Measurements from ENCODE around the gene THY1.
A peak's percentile ranks its signal among the peaks of the same experiment; 100 is the strongest.
"Not testable (repeated sequence)": the region's sequence is repeated elsewhere in the genome, so short reads cannot be mapped to it uniquely, and the experiment has no call there.

THY1 gene

DNA sequence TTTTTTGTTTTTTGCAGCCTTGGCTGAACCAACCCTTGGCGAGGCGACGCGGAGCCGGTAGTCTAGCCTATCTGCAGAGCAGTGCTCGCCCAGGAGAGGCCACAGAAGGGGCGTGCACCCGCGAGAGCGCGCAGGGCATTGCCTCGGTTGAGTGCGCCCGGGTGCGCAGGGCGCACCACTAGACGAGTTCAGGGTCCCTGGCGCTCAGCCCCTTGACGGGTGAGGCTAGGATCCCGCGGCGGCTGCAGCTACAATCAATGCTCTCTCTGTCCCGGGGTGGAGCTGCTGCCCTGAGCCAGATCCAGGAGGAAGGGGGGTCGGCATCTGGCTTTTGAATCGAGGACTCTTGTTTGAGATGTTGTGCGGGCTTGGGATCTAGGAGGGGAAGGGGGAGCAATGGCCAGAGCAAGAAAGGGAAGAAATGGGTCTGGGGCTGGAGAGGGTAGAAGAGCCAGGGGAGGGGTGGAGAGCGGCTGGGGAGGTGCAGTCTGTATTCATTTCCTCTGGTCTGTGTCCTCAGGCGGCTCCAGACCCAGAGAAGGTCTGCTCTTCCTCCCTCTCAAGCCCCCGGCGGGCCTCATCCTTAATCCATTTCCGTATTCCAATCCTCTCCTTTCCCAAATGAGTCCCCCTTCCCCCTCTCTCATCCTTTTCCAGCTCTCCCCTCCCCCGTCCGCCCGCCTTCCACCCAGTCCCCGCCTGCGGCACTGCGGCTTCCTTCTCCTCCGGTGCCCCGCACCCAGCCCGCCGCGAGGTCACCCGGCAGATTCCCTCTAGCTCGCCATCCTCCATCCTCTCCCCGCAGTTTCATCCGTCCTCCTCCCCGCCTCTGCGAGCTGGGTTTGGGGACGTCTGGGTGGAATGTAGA lies 797 bp downstream of the THY1 start:
- Histone ChIP-seq H3K27ac (peak overlapping the region in 20 of 21 experiments; percentile 45 to 86 (median 76)), H3K4me3 (peak overlapping the region; percentile 34 to 54 (median 49))

DNA sequence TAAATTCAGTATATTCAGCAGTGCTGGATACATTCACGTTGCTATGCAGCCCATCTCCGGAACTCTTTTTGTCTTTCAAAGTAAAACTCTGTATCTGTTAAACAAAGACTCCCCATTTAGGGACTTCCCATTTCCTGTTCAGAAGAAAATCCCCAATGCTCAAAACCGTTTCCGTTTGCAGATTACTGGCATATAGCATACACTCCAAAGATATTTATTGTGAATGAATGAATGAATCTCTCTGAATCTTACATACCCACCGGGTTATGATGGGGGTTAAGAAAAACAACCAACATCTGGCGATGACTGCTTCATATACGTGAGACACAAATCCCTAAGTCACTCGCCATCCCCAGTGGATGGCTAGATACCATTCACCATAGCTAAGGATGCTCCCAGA lies 1.6 kb downstream of the THY1 start:
- Histone ChIP-seq H3K27ac (peak overlapping the region in 9 of 21 experiments; percentile 70 to 86 (median 75)), H3K4me3 (peak overlapping the region; percentile 34 to 54 (median 49))

DNA sequence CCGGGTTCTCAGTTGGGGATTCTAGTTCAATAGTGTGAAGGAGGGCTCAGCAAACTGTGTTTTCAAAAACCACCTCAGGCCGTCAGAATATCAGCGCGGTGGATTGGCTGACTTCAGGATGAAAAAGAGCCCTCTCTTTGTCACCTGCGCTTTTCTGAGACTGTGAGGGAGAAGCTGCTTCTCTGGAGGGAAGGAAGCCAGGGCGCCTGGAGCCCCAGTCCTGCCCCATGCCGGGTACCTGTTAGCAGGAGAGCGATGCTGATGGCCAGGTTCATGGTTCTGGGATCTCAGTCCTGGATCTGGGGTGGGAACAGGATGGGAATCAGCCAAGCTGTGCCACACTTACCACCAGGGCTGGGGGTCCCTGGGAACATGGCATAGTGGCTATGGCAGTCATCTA lies 2.3 kb downstream of the THY1 start:
- Histone ChIP-seq H3K27ac (peak overlapping the region in 7 of 21 experiments; percentile 4 to 75 (median 47)), H3K4me3 (peak overlapping the region in 3 of 7 experiments; percentile 34 to 54 (median 54))

GRCh38 chr11:119419834-119420492 lies 3.0 kb downstream of the THY1 start:
- H3K27ac ChIP-seq = peak overlapping the region in 6 of 21 experiments; percentile 4 to 47 (median 18)
- H3K4me3 ChIP-seq = peak overlapping the region in 1 of 7 experiments; percentile 54

DNA sequence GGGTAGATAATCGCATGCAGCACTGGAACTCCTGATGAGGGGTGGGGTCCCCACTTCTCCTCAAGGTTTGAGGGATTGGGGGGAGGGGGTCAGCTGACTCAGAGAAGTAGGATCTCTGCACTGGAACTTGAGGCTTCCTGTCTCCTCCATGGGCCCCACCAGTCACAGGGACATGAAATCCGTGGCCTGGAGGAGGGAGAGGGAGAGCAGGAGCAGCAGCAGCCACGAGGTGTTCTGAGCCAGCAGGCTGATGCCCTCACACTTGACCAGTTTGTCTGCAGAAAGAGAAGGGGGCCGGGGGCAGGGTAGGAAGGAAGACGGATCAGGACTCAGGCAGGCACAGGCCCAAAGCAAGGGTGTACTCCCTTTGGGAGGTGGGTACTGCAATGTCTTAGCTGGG lies 3.7 kb downstream of the THY1 start:
- Histone ChIP-seq H3K4me3 (no peak overlapping the region), H3K27ac (peak overlapping the region in 6 of 21 experiments; percentile 4 to 83 (median 64))

GRCh38 chr11:119418759-119419158 lies 4.2 kb downstream of the THY1 start:
- Histone ChIP-seq H3K4me3 (no peak overlapping the region), H3K27ac (peak overlapping the region in 12 of 21 experiments; percentile 4 to 83 (median 54))

DNA sequence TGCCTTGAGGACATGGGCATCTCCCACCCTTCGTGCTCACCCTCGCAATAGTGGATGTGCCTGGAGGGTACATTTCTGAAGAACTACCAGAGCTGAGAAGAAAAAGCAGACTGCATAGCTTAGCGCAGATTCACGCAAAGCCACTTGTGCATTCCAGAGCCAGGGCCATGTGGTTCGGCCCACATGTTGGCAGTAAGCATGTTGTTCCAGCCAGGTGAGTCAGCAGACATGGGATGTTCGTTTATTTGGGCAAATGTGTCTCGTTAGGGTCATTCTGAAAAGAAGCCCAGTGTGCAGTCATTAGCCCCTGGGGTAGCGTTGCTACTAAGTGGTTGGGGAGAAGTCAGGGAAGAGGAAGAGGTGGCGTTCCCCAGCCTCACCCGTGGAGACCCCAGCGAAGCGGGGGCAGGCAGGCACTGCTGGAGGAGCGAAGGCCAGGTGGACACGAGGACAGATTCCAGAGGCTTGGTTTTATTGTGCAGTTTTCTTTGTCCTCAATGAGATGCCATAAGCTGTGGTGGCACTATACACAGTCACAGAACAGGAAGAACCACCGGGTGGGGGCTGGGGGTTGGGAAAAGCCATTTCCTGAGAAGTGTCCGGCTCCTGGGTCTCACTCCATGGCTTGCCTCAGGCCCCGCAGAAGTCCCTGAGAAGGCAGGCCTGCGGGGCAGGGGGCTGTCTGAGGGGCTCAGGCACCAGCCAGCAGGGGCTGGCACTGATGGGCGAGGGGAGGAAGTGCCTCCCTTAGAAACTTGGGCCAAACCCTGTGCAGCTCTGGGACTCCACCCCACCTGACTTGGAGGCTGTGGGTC lies 5.0 kb downstream of the THY1 start:
- H3K4me3 ChIP-seq = no peak overlapping the region
- peak overlapping the region in 16 of 21 experiments; percentile 7 to 83 (median 56) for H3K27ac ChIP-seq

- H3K27ac ChIP-seq = peak overlapping the region in 14 of 21 experiments; percentile 12 to 83 (median 58)
- H3K4me3 ChIP-seq = no peak overlapping the region
Observed at GRCh38 chr11:119416606-119417580, 6.1 kb downstream of the THY1 start.

GRCh38 chr11:119415966-119416365 lies 7.0 kb downstream of the THY1 start:
- Histone ChIP-seq H3K4me3 (no peak overlapping the region), H3K27ac (no peak overlapping the region)

DNA sequence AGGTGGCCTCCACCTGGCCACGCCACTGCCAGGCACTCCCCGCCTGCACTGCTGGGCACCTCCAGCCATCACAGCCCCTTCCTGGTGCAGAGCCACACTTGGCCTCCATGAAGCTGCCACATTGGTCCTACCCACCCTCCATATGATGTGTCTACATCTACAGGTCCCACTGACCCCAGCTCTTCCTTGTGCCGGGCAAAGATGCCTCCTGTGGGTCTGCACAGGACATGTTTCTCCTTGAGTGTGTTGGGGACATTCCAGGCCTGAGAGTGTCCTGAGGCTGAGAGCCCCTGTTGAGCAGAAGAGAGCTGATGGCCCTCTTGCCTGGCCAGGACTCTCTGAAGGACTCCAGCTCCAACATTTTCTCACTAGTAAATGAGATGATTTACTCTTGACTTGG lies 7.5 kb downstream of the THY1 start:
- Histone ChIP-seq H3K27ac (no peak overlapping the region), H3K4me3 (no peak overlapping the region)

DNA sequence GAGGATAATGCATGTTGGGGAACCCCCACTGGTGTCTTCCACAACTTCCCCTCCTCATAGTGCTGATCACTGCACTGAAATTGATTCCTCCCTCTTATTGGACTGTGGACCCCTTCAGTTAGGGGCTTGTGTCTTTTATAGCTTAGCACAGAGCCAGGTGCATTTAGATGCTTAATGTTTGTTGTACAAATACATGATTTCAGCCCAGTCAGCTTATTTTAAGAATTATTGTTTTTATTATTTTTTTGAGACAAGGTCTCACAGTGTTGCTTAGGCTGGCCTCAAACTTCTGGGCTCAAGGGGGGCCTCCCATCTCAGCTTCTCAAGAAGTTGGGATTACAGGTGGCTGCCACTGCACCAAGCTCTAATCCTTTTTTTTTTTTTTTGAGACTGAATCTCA lies 8.2 kb downstream of the THY1 start:
- H3K4me3 ChIP-seq = no peak overlapping the region
- no peak overlapping the region for H3K27ac ChIP-seq

- no peak overlapping the region for H3K4me3 ChIP-seq
- no peak overlapping the region for H3K27ac ChIP-seq
Observed at GRCh38 chr11:119414321-119414720, 8.7 kb downstream of the THY1 start.

GRCh38 chr11:119412072-119412471 lies 10.9 kb downstream of the THY1 start:
- no peak overlapping the region for H3K27ac ChIP-seq
- H3K4me3 ChIP-seq = no peak overlapping the region

DNA sequence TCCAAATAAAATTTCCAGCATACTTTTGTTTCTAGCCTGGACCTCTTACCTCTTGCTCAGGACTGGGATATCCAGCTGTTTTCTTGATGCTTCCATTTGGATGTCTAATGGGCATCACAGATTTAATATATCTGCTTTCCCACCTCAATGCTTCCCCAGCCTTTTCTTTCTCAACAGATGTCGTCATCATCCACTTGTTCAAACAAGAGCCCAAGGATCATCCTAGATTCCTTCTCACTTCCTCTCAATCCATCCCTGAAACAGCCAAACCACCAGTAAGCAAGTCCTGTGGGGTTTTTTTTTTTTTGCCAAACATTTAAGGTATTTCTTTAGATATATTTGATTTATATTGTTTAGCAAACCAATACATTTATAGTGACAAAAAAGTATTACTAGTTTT lies 12.5 kb downstream of the THY1 start:
- no peak overlapping the region for H3K27ac ChIP-seq
- no peak overlapping the region for H3K4me3 ChIP-seq

- H3K4me3 ChIP-seq = no peak overlapping the region
- H3K27ac ChIP-seq = no peak overlapping the region
Observed at GRCh38 chr11:119409731-119410130, 13.2 kb downstream of the THY1 start.

DNA sequence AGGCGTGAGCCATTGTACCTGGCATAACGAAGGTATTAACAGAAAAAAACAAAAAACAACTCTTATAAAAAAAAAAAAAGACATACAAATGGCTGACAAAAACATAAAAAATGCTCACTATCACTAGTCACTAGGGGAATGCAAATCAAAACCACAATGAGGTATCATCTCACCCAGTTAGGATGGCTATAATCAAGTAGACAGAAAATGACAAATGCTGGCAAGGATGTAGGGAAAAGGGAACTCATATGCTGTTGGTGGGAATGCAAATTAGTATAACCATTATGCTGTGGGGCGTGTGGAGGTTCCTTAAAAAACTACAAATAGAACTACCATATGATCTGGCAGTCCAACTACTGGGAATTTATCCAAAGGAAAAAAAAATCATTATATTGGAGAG lies 17.0 kb downstream of the THY1 start:
- no peak overlapping the region for H3K27ac ChIP-seq
- no peak overlapping the region for H3K4me3 ChIP-seq

GRCh38 chr11:119405448-119405847 lies 17.5 kb downstream of the THY1 start:
- H3K4me3 ChIP-seq = not testable (repeated sequence)
- H3K27ac ChIP-seq = peak overlapping the region in 1 of 21 experiments; percentile 14

DNA sequence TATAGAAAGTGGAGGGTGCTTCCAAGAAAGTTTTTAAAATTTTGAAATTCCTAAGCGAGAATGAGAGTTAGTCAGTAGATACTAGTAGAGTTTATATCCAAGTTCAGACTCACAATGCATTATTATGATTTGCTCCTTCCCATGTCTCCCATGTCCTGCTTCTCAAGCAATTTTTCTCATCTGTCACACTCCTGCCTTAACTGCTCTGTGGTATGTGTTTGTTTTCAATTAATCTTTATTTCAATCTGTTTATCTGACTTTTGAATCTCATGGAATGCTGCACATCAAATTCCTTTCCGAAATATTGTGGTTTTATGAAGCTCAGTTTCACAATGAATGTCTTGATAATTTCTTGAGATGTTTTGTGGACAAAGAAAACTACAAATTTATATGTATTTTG lies 18.1 kb downstream of the THY1 start:
- Histone ChIP-seq H3K4me3 (no peak overlapping the region), H3K27ac (no peak overlapping the region)

DNA sequence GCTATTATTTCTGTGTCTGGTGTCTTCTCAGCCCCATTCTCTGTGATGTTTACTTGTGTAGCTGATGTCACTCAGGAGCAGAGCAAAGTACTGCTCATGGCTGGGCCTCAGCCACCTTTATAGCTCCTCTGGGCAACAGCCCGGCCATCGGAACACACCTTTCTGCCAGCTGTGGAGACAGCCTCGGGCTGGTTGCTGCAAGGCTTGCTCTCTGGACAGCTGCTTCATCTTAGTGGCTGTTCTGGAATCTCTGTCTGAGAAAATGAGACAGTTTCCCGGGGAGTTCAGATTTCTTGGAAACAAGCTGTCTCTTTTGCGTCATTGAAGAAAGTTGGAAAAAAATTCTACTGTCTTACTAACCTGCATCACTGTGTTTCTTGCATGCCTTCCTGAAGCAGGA lies 20.0 kb downstream of the THY1 start:
- H3K4me3 ChIP-seq = no peak overlapping the region
- H3K27ac ChIP-seq = peak overlapping the region in 7 of 21 experiments; percentile 14 to 65 (median 42)

Measured in skin epidermis (tissue), 12 donors.